H1 (cell line): ENCODE measurements around the gene MAF. TPM values are rescaled to one million over a fixed set of nuclear protein-coding genes. Genes with fewer than 3 reads are reported as not detected.

Experiments used
- CTCF ChIA-PET: fragments of 300-600 bp; sonication (Branson Sonifier 250); formaldehyde crosslinking; loops from one replicate; lab custom pipeline; 2021; ENCODE audit not compliant: partially characterized antibody; lab: Charles Lee
- POLR2A ChIA-PET: fragments of 300-600 bp; sonication (Branson Sonifier 250); formaldehyde crosslinking; loops from one replicate; lab custom pipeline; 2021; ENCODE audit warnings: inconsistent platforms; ENCODE audit not compliant: partially characterized antibody; lab: Charles Lee
- DNase-seq, 2 experiments: peaks; one replicate each; pipeline versions ENCODE4 v3.0.0 to v3.0.0-alpha.2; 2010 to 2022; ENCODE audit warnings: low spot score in 2 of 2, low read depth in 1 of 2, mixed read lengths in 1 of 2
- FAIRE-seq: peaks from 2 replicates; lab custom pipeline; 2011; peaks lifted over from hg19 to GRCh38; lab: Jason Lieb, UNC
- H2AFZ ChIP-seq: 2 replicates; pipeline ENCODE4 v1.8.1; 2012; ENCODE audit warnings: low read length, inconsistent platforms
- H2AK5ac ChIP-seq: 2 replicates; pipeline ENCODE4 v1.6.1; 2013; ENCODE audit warnings: low read depth, low read length
- H2BK120ac ChIP-seq: replicated peaks from 2 replicates; pipeline ENCODE3; 2013; ENCODE audit warnings: low read depth, low read length, inconsistent platforms
- H2BK12ac ChIP-seq: 2 replicates; pipeline ENCODE4 v1.6.1; 2013; ENCODE audit warnings: low read depth, low read length
- H2BK15ac ChIP-seq: 2 replicates; pipeline ENCODE4 v1.6.1; 2013; ENCODE audit warnings: low read length
- H2BK20ac ChIP-seq: 2 replicates; pipeline ENCODE4 v1.6.1; 2013; ENCODE audit warnings: low read length
- H2BK5ac ChIP-seq: 2 replicates; pipeline ENCODE4 v1.6.1; 2013; ENCODE audit warnings: low read depth, low read length
- H3K14ac ChIP-seq: 2 replicates; pipeline ENCODE4 v1.6.1; 2013; ENCODE audit warnings: inconsistent platforms; ENCODE audit not compliant: insufficient read length
- H3K18ac ChIP-seq: 2 replicates; pipeline ENCODE4 v1.6.1; 2013; ENCODE audit warnings: low read length; ENCODE audit errors: extremely low read depth
- H3K23ac ChIP-seq: 2 replicates; pipeline ENCODE4 v1.6.1; 2013; ENCODE audit warnings: inconsistent platforms; ENCODE audit not compliant: insufficient read length
- H3K23me2 ChIP-seq: 2 replicates; pipeline ENCODE4 v1.6.1; 2013; ENCODE audit warnings: low read depth, low read length
- H3K27ac ChIP-seq: 2 replicates; pipeline ENCODE4 v1.6.1; 2011; ENCODE audit warnings: low read depth, low read length, inconsistent platforms
- H3K27me3 ChIP-seq, 4 experiments: replicated peaks in 1 of 4; 1 replicate in 1 of 4; 2 replicates in 3 of 4; pipeline versions ENCODE4 v1.6.1 to v1.8.1; 2011 to 2013; ENCODE audit warnings: low read length in 3 of 4, mild to moderate bottlenecking in 3 of 4, inconsistent platforms in 2 of 4, mixed read lengths in 2 of 4, moderate library complexity in 1 of 4; ENCODE audit not compliant: control insufficient read depth in 3 of 4, insufficient read depth in 3 of 4; ENCODE audit errors: extremely low read depth in 1 of 4
- H3K36me3 ChIP-seq, 4 experiments: 2 replicates each; pipeline versions ENCODE4 v1.6.1 to v1.8.1; 2011 to 2013; ENCODE audit warnings: mild to moderate bottlenecking in 4 of 4, low read length in 3 of 4, moderate library complexity in 2 of 4, control low read depth in 1 of 4, inconsistent platforms in 1 of 4; ENCODE audit not compliant: insufficient read depth in 4 of 4, control insufficient read depth in 2 of 4
- H3K4ac ChIP-seq: replicated peaks from 2 replicates; pipeline ENCODE3; 2013; ENCODE audit warnings: low read length, low read depth, mixed read lengths, inconsistent platforms; ENCODE audit not compliant: insufficient read length
- H3K4me1 ChIP-seq, 4 experiments: replicated peaks in 1 of 4; 1 replicate in 1 of 4; 2 replicates in 3 of 4; pipeline versions ENCODE4 v1.6.1 to v1.8.1; 2011 to 2013; ENCODE audit warnings: low read length in 3 of 4, inconsistent platforms in 2 of 4, mixed read lengths in 1 of 4; ENCODE audit not compliant: insufficient read depth in 4 of 4, control insufficient read depth in 3 of 4
- H3K4me2 ChIP-seq, 2 experiments: 2 replicates each; pipeline versions ENCODE4 v1.6.1 to v1.8.1; 2011 to 2013; ENCODE audit warnings: low read depth in 2 of 2, low read length in 2 of 2, control low read depth in 1 of 2, inconsistent platforms in 1 of 2, mild to moderate bottlenecking in 1 of 2; ENCODE audit not compliant: insufficient read depth in 1 of 2
- H3K4me3 ChIP-seq, 4 experiments: fragments of 200-600, 300-600 bp in 1 of 4; sonication (generic), shearing (Covaris generic), sonication (Bioruptor Twin) in 1 of 4; 2 replicates each; pipeline versions ENCODE4 v1.5.1 to v1.8.1; 2011 to 2016; ENCODE audit warnings: low read length in 4 of 4, low read depth in 3 of 4, control low read depth in 2 of 4, inconsistent platforms in 2 of 4, mild to moderate bottlenecking in 2 of 4, mixed read lengths in 1 of 4, moderate library complexity in 1 of 4; ENCODE audit not compliant: insufficient read depth in 2 of 4; ENCODE audit errors: extremely low read depth in 1 of 4
- H3K56ac ChIP-seq: replicated peaks from 2 replicates; pipeline ENCODE3; 2013; ENCODE audit warnings: low read depth, mild to moderate bottlenecking, mixed read lengths, low read length, inconsistent platforms; ENCODE audit not compliant: insufficient read length
- H3K79me1 ChIP-seq: 2 replicates; pipeline ENCODE4 v1.6.1; 2013; ENCODE audit warnings: low read depth, low read length, control low read depth
- H3K79me2 ChIP-seq, 2 experiments: 2 replicates each; pipeline versions ENCODE4 v1.6.1 to v1.8.1; 2012 to 2013; ENCODE audit warnings: low read length in 2 of 2, mild to moderate bottlenecking in 2 of 2, inconsistent platforms in 1 of 2; ENCODE audit not compliant: insufficient read depth in 2 of 2, control insufficient read depth in 1 of 2
- H3K9ac ChIP-seq, 4 experiments: replicated peaks in 1 of 4; 1 replicate in 1 of 4; 2 replicates in 3 of 4; pipeline versions ENCODE4 v1.6.1 to v1.8.1; 2011 to 2013; ENCODE audit warnings: low read depth in 3 of 4, low read length in 3 of 4, control low read depth in 2 of 4, mild to moderate bottlenecking in 2 of 4, moderate library complexity in 2 of 4, inconsistent platforms in 1 of 4; ENCODE audit errors: extremely low read depth in 1 of 4
- H3K9me3 ChIP-seq, 2 experiments: 2 replicates each; pipeline versions ENCODE4 v1.6.1 to v1.8.1; 2012 to 2013; ENCODE audit warnings: mild to moderate bottlenecking in 2 of 2, moderate library complexity in 2 of 2, control low read depth in 1 of 2, inconsistent platforms in 1 of 2, low read depth in 1 of 2, low read length in 1 of 2, mixed read lengths in 1 of 2; ENCODE audit not compliant: insufficient read depth in 2 of 2
- H4K20me1 ChIP-seq, 2 experiments: replicated peaks in 1 of 2; 2 replicates each; pipeline versions ENCODE3 to v1.8.1; 2011 to 2013; ENCODE audit warnings: inconsistent platforms in 2 of 2, low read length in 2 of 2, mild to moderate bottlenecking in 1 of 2; ENCODE audit not compliant: insufficient read depth in 2 of 2, control insufficient read depth in 1 of 2
- H4K5ac ChIP-seq: 2 replicates; pipeline ENCODE4 v1.6.1; 2013; ENCODE audit warnings: low read length, low read depth, mixed read lengths, inconsistent platforms; ENCODE audit not compliant: insufficient read length
- H4K8ac ChIP-seq: 2 replicates; pipeline ENCODE4 v1.8.0; 2013; ENCODE audit warnings: mild to moderate bottlenecking, moderate library complexity, low read length, inconsistent platforms; ENCODE audit not compliant: insufficient read depth; ENCODE audit errors: extremely low read depth
- H4K91ac ChIP-seq: replicated peaks from 2 replicates; pipeline ENCODE3; 2013; ENCODE audit warnings: low read length, mixed read lengths, inconsistent platforms; ENCODE audit not compliant: insufficient read length
- BACH1 ChIP-seq: IDR thresholded peaks from 2 replicates; pipeline ENCODE4 v1.6.1; 2012; ENCODE audit warnings: low read length, improper control_type of control experiment
- CBX8 ChIP-seq: fragments of 300-800, 300-1000 bp; sonication (generic); IDR thresholded peaks from 2 replicates; pipeline ENCODE4 v1.7.1; 2016; ENCODE audit warnings: low read depth, low read length, borderline replicate concordance
- CEBPB ChIP-seq: IDR thresholded peaks from 2 replicates; pipeline ENCODE4 v1.6.1; 2012; ENCODE audit warnings: low read depth, low read length
- GABPA ChIP-seq: IDR thresholded peaks from 2 replicates; pipeline ENCODE4 v1.6.1; 2011; ENCODE audit warnings: mild to moderate bottlenecking, low read length, moderate library complexity, borderline replicate concordance; ENCODE audit not compliant: insufficient read depth
- PHF8 ChIP-seq: fragments of 200-600 bp; sonication (generic); conservative IDR thresholded peaks from 2 replicates; pipeline ENCODE4 v1.7.1; 2012; ENCODE audit warnings: low read depth, mild to moderate bottlenecking, inconsistent platforms, low read length, moderate library complexity
- RAD21 ChIP-seq, 2 experiments: IDR thresholded peaks in 1 of 2; conservative IDR thresholded peaks in 1 of 2; 2 replicates each; pipeline ENCODE4 v1.6.1; 2011; ENCODE audit warnings: low read depth in 2 of 2, low read length in 2 of 2, improper control_type of control experiment in 1 of 2, inconsistent platforms in 1 of 2, mild to moderate bottlenecking in 1 of 2, moderate library complexity in 1 of 2
- RBBP5 ChIP-seq: IDR thresholded peaks from 2 replicates; pipeline ENCODE4 v1.7.1; 2012; ENCODE audit warnings: low read depth, mild to moderate bottlenecking, inconsistent platforms, low read length, moderate library complexity, borderline replicate concordance
- RFX5 ChIP-seq: IDR thresholded peaks from 2 replicates; pipeline ENCODE4 v1.6.1; 2011; ENCODE audit warnings: low read depth, low read length, improper control_type of control experiment, borderline replicate concordance
- RNF2 ChIP-seq: fragments of 200-900, 300-1000 bp; sonication (generic); IDR thresholded peaks from 2 replicates; pipeline ENCODE4 v1.7.1; 2016; ENCODE audit warnings: borderline replicate concordance, low read depth, mild to moderate bottlenecking, antibody characterized with exemption, low read length; ENCODE audit not compliant: poor library complexity, severe bottlenecking; ENCODE audit errors: missing control alignments
- SIN3A ChIP-seq, 2 experiments: IDR thresholded peaks in 1 of 2; conservative IDR thresholded peaks in 1 of 2; 2 replicates each; pipeline ENCODE4 v1.6.1; 2011 to 2012; ENCODE audit warnings: low read length in 2 of 2, improper control_type of control experiment in 1 of 2, low read depth in 1 of 2, mild to moderate bottlenecking in 1 of 2
- SP4 ChIP-seq: IDR thresholded peaks from 2 replicates; pipeline ENCODE4 v1.6.1; 2012; ENCODE audit warnings: low read length, inconsistent platforms
- SRF ChIP-seq: IDR thresholded peaks from 2 replicates; pipeline ENCODE4 v1.6.1; 2011; ENCODE audit warnings: mild to moderate bottlenecking, low read depth, low read length, moderate library complexity
- ZNF274 ChIP-seq: IDR thresholded peaks from 2 replicates; pipeline ENCODE4 v1.7.0; 2012; ENCODE audit warnings: low read length, borderline replicate concordance; ENCODE audit errors: extremely low read depth
- WGBS, 2 experiments: shearing (Covaris generic) in 1 of 2; methylation state at CpG; one replicate each; pipeline versions ENCODE4 v1.1.6 to v1.1.7; 2013 to 2015; ENCODE audit warnings: low lambda C conversion rate in 2 of 2, mixed read lengths in 2 of 2, inconsistent platforms in 1 of 2, low coverage in 1 of 2, missing lambda C conversion rate in 1 of 2; ENCODE audit not compliant: insufficient replicate concordance in 2 of 2, insufficient coverage in 1 of 2, insufficient read length in 1 of 2; ENCODE audit errors: extremely low coverage in 1 of 2, missing lambda C conversion rate in 1 of 2; 5-methylcytosine and 5-hydroxymethylcytosine counted together
- polyA plus RNA-seq, 7 experiments: library from polyadenylated mRNA; depleted of rRNA in 3 of 7; stranded (reverse) in 5 of 7; unstranded in 2 of 7; fragments of >200 nt in 5 of 7; fragments of 200-250 nt in 2 of 7; gene quantifications; 1 replicate in 5 of 7; 2 replicates in 1 of 7; 4 replicates in 1 of 7; pipeline versions ENCODE4 v1.2.1 to v1.2.3, GENCODE V29; 2011 to 2013; ENCODE audit warnings: missing spikeins in 2 of 7, mixed read lengths in 2 of 7
- total RNA-seq: library from RNA; stranded (reverse); fragmentation: NEBNext Ultra II Directional; extraction: Animal tissue kit (Norgen Biotek cat#: 25700); gene quantifications from 2 replicates; pipeline ENCODE4 v1.2.1, GENCODE V29; 2021
- TF ChIP-seq, protein P1 (sequence below): IDR thresholded peaks from 2 replicates; pipeline ENCODE4 v1.6.1; 2012; ENCODE audit warnings: inconsistent platforms

Gene MAF
- total and polyA plus RNA-seq, 2 of the 8 experiments (the other 6 are each of a cell fraction or from before 2014, with no cell fraction given), result 1.3 to 2.7 TPM

DNA sequence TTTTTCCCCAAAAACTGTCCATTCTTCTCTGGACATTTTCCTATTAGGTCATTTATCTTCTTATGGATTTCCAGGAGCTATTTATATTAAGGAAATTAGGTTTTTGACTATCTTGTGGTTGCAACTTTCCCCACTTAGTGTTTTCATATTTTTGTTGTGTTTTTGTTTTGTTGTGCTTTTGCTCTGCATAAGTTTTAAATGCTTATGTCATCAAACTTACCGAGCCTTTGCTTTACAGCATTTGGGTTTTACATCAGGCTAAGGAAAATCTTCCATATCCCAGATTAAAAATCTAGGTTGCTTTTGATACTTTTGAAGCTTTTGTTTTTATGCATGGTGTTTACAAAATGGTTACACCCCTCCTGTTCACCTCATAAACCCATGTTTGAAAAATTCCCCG, 27.5 kb downstream of the MAF start:
- Histone ChIP-seq H3K9ac (no peak overlapping the region), H2AFZ (no peak overlapping the region), H3K79me1 (no peaks in the 10 kb centered on the region), H3K56ac (no peak overlapping the region), H4K91ac (no peak overlapping the region), H4K20me1 (no peaks in the 10 kb centered on the region), H3K4me2 (no peak overlapping the region), H3K4me3 (no peak overlapping the region), H3K23ac (no peak overlapping the region), H2BK12ac (no peak overlapping the region), H3K27ac (no peak overlapping the region), H4K8ac (no peak overlapping the region), H2BK5ac (no peak overlapping the region), H3K18ac (no peak overlapping the region), H3K14ac (no peak overlapping the region), H2BK15ac (no peak overlapping the region), H3K27me3 (no peaks in the 10 kb centered on the region), H3K79me2 (no peaks in the 10 kb centered on the region), H3K23me2 (no peaks in the 10 kb centered on the region), H3K36me3 (no peaks in the 10 kb centered on the region), H3K9me3 (no peaks in the 10 kb centered on the region), H4K5ac (no peak overlapping the region), H3K4ac (no peak overlapping the region), H2BK120ac (no peak overlapping the region), H2BK20ac (no peak overlapping the region), H3K4me1 (peaks cover 0 to 7% (median 3%) of the 10 kb centered on the region in 4 experiments; a peak in 4 of 7 replicates), H2AK5ac (no peak overlapping the region)
- DNase-seq (no peak), FAIRE-seq (no peak)
- POLR2A ChIA-PET, result no interaction called here
- CTCF ChIA-PET, result interaction anchor here (0.7 kb wide), 1 partner anchor 27 kb away, joined by 3 read pairs; no protein-coding TSS in a partner anchor
- 47% methylated on average over 2 of the region's 2 CpGs; no CpG with 5 or more reads in 1 of the 2 experiments for WGBS, 2 experiments
- TF ChIP-seq CBX8, result no peak
- no peak for TF ChIP-seq CEBPB
- TF ChIP-seq SRF, result no peak
- TF ChIP-seq, protein P1, sequence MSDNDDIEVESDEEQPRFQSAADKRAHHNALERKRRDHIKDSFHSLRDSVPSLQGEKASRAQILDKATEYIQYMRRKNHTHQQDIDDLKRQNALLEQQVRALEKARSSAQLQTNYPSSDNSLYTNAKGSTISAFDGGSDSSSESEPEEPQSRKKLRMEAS, result no peak
- no peak for TF ChIP-seq GABPA
- TF ChIP-seq RAD21 (IDR thresholded peaks at IDR 0.05 in 1 of 2, conservative IDR thresholded peaks at IDR 0.05 in 1 of 2; ENCODE audit: low read depth in 2 of 2, low read length in 2 of 2), result no peak
- no peak for TF ChIP-seq RNF2
- TF ChIP-seq PHF8, result no peak
- no peak for TF ChIP-seq SIN3A (conservative IDR thresholded peaks at IDR 0.05 in 1 of 2, IDR thresholded peaks at IDR 0.05 in 1 of 2; ENCODE audit: low read depth in 1 of 2, low read length in 2 of 2)
- no peak for TF ChIP-seq RFX5
- no peak for TF ChIP-seq ZNF274
- TF ChIP-seq SP4, result no peak
- TF ChIP-seq BACH1, result no peak
- no peak for TF ChIP-seq RBBP5
